ENCODE data around the gene BICDL2.

BICDL2 gene

GRCh38 chr16:3007059-3007956 lies 29.4 kb downstream of the BICDL2 start:
- DNase-seq, result peak; percentile 40

GRCh38 chr16:3004781-3005284 lies 31.9 kb downstream of the BICDL2 start:
- peak; percentile 1 for DNase-seq

- DNase-seq, result no peak
Observed at GRCh38 chr16:3004319-3004718, 32.4 kb downstream of the BICDL2 start.

- peak; percentile 99 for DNase-seq
Observed at GRCh38 chr16:3003582-3004270, 33.0 kb downstream of the BICDL2 start.

- no peak for DNase-seq
Observed at GRCh38 chr16:3001316-3001715, 35.4 kb downstream of the BICDL2 start.

GRCh38 chr16:3000540-3000939 lies 36.2 kb downstream of the BICDL2 start:
- DNase-seq, result no peak

GRCh38 chr16:2999929-3000328 lies 36.8 kb downstream of the BICDL2 start:
- no peak for DNase-seq

- DNase-seq, result no peak
Observed at GRCh38 chr16:2996298-2996697, 40.4 kb downstream of the BICDL2 start.

- DNase-seq, result no peak
Observed at GRCh38 chr16:2992383-2993081, 44.2 kb downstream of the BICDL2 start.

GRCh38 chr16:2991566-2992261 lies 45.0 kb downstream of the BICDL2 start:
- DNase-seq, result no peak

GRCh38 chr16:2990891-2991290 lies 45.9 kb downstream of the BICDL2 start:
- DNase-seq, result no peak

GRCh38 chr16:2988590-2989099 lies 48.1 kb downstream of the BICDL2 start:
- DNase-seq, result no peak

GRCh38 chr16:2987833-2988232 lies 48.9 kb downstream of the BICDL2 start:
- no peak for DNase-seq

- no peak for DNase-seq
Observed at GRCh38 chr16:2987286-2987685, 49.5 kb downstream of the BICDL2 start.

GRCh38 chr16:2986623-2987188 lies 50.0 kb downstream of the BICDL2 start:
- no peak for DNase-seq

GRCh38 chr16:2985893-2986355 lies 50.8 kb downstream of the BICDL2 start:
- DNase-seq, result no peak

GRCh38 chr16:2985462-2985861 lies 51.3 kb downstream of the BICDL2 start:
- DNase-seq, result no peak

- peak; percentile 77 for DNase-seq
Observed at GRCh38 chr16:2983706-2984136, 53.0 kb downstream of the BICDL2 start.

- DNase-seq, result no peak
Observed at GRCh38 chr16:2982402-2982801, 54.3 kb downstream of the BICDL2 start.

GRCh38 chr16:2981899-2982250 lies 54.9 kb downstream of the BICDL2 start:
- DNase-seq, result no peak

GRCh38 chr16:2981177-2981898 lies 55.4 kb downstream of the BICDL2 start:
- no peak for DNase-seq

Measured in MV-4-11 (cell line).